ENCODE measurements around the gene ELAC2. TPM values are rescaled to one million over a fixed set of nuclear protein-coding genes. Genes with fewer than 3 reads are reported as not detected.

Gene ELAC2
- total and polyA plus RNA-seq, 10 of the 15 experiments (the other 5 are each of a cell fraction or from before 2014, with no cell fraction given) = 5.1 to 146 (median 79.4) TPM

- Histone ChIP-seq H3K4me3 (no peak overlapping the region), H3K27me3 (replicated peaks in 1 of 2; ENCODE audit: control insufficient read depth in 2 of 2, insufficient read depth in 2 of 2, low read length in 1 of 2) (no peaks in the 10 kb centered on the region; a peak in 1 of 4 replicates), H3K4me2 (ENCODE audit: control insufficient read depth, insufficient read depth) (no peak overlapping the region), H3K27ac (ENCODE audit: control insufficient read depth, insufficient read depth) (no peak overlapping the region), H3K79me2 (ENCODE audit: control insufficient read depth, insufficient read depth, low read length) (no peaks in the 10 kb centered on the region), H3K36me3 (ENCODE audit: control insufficient read depth in 2 of 2, insufficient read depth in 2 of 2, low read length in 1 of 2) (no peaks in the 10 kb centered on the region), H3K4me1 (ENCODE audit: control insufficient read depth, insufficient read depth, low read length) (no peaks in the 10 kb centered on the region), H2AFZ (ENCODE audit: control insufficient read depth, low read depth, low read length) (no peak overlapping the region), H3K9me3 (replicated peaks; ENCODE audit: control insufficient read depth, insufficient read depth, low read length) (no peaks in the 10 kb centered on the region), H3K9ac (ENCODE audit: control insufficient read depth, insufficient read depth, low read length) (no peak overlapping the region), H4K20me1 (ENCODE audit: control insufficient read depth, insufficient read depth) (no peaks in the 10 kb centered on the region)
- FAIRE-seq = no peak
- ChIA-PET RAD21 (ENCODE audit: unreplicated experiment) (no interaction called here), CTCF (interaction anchor here (0.7 kb wide), 1 partner anchor 968 kb away, joined by 3 read pairs; no protein-coding TSS in a partner anchor), SMC1A (ENCODE audit: uncharacterized antibody, unreplicated experiment) (no interaction called here), POLR2A (no interaction called here)
- no peak for DNase-seq (ENCODE audit: low read depth, low spot score)
- in situ Hi-C loops (cut with MboI) (no loop called here), intact Hi-C loops (cut with micrococcal nuclease; ENCODE audit: unreplicated experiment) (no loop called here)
- no TSS peak for BruUV-seq (replicated peaks)
- WGBS (ENCODE audit: insufficient coverage, insufficient replicate concordance, low lambda C conversion rate, missing lambda C conversion rate) = 25% methylated on average over 5 of the region's 5 CpGs
- TF ChIP-seq STAT1 (conservative IDR thresholded peaks at IDR 0.05) = no peak
- TF ChIP-seq RELA (IDR thresholded peaks at IDR 0.05; ENCODE audit: borderline replicate concordance, partially characterized antibody) = no peak
- TF ChIP-seq ZBED1 (IDR thresholded peaks at IDR 0.05; ENCODE audit: borderline replicate concordance) = no peak
- TF ChIP-seq YY1 (IDR thresholded peaks at IDR 0.05; ENCODE audit: low read depth, low read length) = no peak
- TF ChIP-seq GABPA (IDR thresholded peaks at IDR 0.05; ENCODE audit: low read depth) = no peak
- TF ChIP-seq NR2C1 (IDR thresholded peaks at IDR 0.05) = no peak
- no peak for TF ChIP-seq CBFB (IDR thresholded peaks at IDR 0.05; ENCODE audit: low read depth)
- ATAC-seq = no peak
Observed at GRCh38 chr17:13027246-13027645, 9.4 kb upstream of the ELAC2 start.

DNA sequence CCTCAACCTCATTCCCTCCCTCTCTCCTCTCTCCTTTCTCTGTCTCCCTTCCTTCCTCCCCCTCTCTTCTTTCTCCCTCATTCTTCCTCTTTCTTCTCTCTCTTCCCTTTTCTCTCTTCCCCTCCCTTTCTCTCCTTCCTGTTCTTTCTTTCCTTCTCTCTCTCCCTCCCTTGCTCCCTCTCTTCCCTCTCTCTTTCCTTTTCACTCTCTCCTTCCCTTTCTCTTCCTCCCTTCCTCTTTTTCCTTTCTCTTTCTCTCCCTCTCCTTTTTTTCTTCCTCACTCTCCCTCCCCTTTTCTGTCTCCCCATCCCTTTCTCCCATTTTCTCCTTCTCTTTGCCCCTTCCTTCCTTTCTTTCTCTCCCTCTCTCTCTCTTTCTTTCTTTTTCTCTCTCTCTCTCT lies 7.9 kb upstream of the ELAC2 start:
- H3K4me2 ChIP-seq (ENCODE audit: control insufficient read depth, insufficient read depth) = no peak overlapping the region
- intact Hi-C loops (cut with micrococcal nuclease; ENCODE audit: unreplicated experiment) = no loop called here
- POLR2A ChIA-PET = no interaction called here
- H3K27me3 ChIP-seq (replicated peaks in 1 of 2; ENCODE audit: control insufficient read depth in 2 of 2, insufficient read depth in 2 of 2, low read length in 1 of 2) = no peaks in the 10 kb centered on the region; a peak in 1 of 4 replicates
- no peak for FAIRE-seq
- H3K27ac ChIP-seq (ENCODE audit: control insufficient read depth, insufficient read depth) = no peak overlapping the region
- no peaks in the 10 kb centered on the region for H3K79me2 ChIP-seq (ENCODE audit: control insufficient read depth, insufficient read depth, low read length)
- H3K9me3 ChIP-seq (replicated peaks; ENCODE audit: control insufficient read depth, insufficient read depth, low read length) = no peaks in the 10 kb centered on the region
- CTCF ChIA-PET = no interaction called here
- no peaks in the 10 kb centered on the region for H3K4me1 ChIP-seq (ENCODE audit: control insufficient read depth, insufficient read depth, low read length)
- no peak for ATAC-seq
- no peak for DNase-seq (ENCODE audit: low read depth, low spot score)
- no peak overlapping the region for H3K9ac ChIP-seq (ENCODE audit: control insufficient read depth, insufficient read depth, low read length)
- BruUV-seq (replicated peaks) = no TSS peak
- no peaks in the 10 kb centered on the region for H4K20me1 ChIP-seq (ENCODE audit: control insufficient read depth, insufficient read depth)
- in situ Hi-C loops (cut with MboI) = no loop called here
- SMC1A ChIA-PET (ENCODE audit: uncharacterized antibody, unreplicated experiment) = no interaction called here
- RAD21 ChIA-PET (ENCODE audit: unreplicated experiment) = no interaction called here
- H2AFZ ChIP-seq (ENCODE audit: control insufficient read depth, low read depth, low read length) = no peak overlapping the region
- no peak overlapping the region for H3K4me3 ChIP-seq
- no peaks in the 10 kb centered on the region for H3K36me3 ChIP-seq (ENCODE audit: control insufficient read depth in 2 of 2, insufficient read depth in 2 of 2, low read length in 1 of 2)
- TF ChIP-seq PAX8 (IDR thresholded peaks at IDR 0.05) (no peak), TARDBP (IDR thresholded peaks at IDR 0.05; ENCODE audit: borderline replicate concordance) (no peak), CHD2 (IDR thresholded peaks at IDR 0.05; ENCODE audit: borderline replicate concordance, low read depth, low read length) (no peak), IRF3 (IDR thresholded peaks at IDR 0.05) (no peak), NFYA (IDR thresholded peaks at IDR 0.05; ENCODE audit: borderline replicate concordance, low read depth, low read length) (no peak), RUNX3 (IDR thresholded peaks at IDR 0.05; ENCODE audit: low read length) (no peak), HDAC6 (IDR thresholded peaks at IDR 0.05; ENCODE audit: unreplicated experiment) (no peak), CUX1 (IDR thresholded peaks at IDR 0.05; ENCODE audit: insufficient replicate concordance, low read depth, low read length) (no peak), RFX5 (IDR thresholded peaks at IDR 0.05; ENCODE audit: low read depth, low read length) (no peak)

Measured in GM12878 (cell line).